Activated CD4-positive, alpha-beta T cell treated with anti-CD3 and anti-CD28 coated beads for 36 hours (primary cell): ENCODE measurements around the gene DPYD. TPM values are rescaled to one million over a fixed set of nuclear protein-coding genes. Genes with fewer than 3 reads are reported as not detected.

Source experiments
- ATAC-seq: fragments of 200-7000 bp; cut with Tn5 transposase; one replicate; pipeline ENCODE4 v1.10.0; 2021; ENCODE audit warnings: mild to moderate bottlenecking, moderate library complexity
- CTCF ChIA-PET: fragments of 350-600 bp; sonication (Branson Sonifier 250); formaldehyde crosslinking; loops from one replicate; lab custom pipeline; 2021; ENCODE audit warnings: antibody characterized with exemption; lab: Charles Lee
- POLR2A ChIA-PET: fragments of 350-600 bp; sonication (Branson Sonifier 250); formaldehyde crosslinking; loops from one replicate; lab custom pipeline; 2021; ENCODE audit warnings: antibody characterized with exemption, inconsistent platforms; lab: Charles Lee
- DNase-seq: peaks from one replicate; pipeline ENCODE4 v3.0.0-alpha.2; 2020
- H3K27ac Mint-ChIP-seq: one replicate; pipeline ENCODE4 v1.8.0; 2021; ENCODE audit warnings: mixed read lengths
- H3K27me3 Mint-ChIP-seq: one replicate; pipeline ENCODE4 v1.8.0; 2021; ENCODE audit warnings: mixed read lengths
- H3K36me3 Mint-ChIP-seq: one replicate; pipeline ENCODE4 v1.8.0; 2021; ENCODE audit warnings: low read depth, mixed read lengths
- H3K4me1 Mint-ChIP-seq: one replicate; pipeline ENCODE4 v1.8.0; 2021; ENCODE audit warnings: mixed read lengths
- H3K4me3 Mint-ChIP-seq: one replicate; pipeline ENCODE4 v1.8.0; 2021; ENCODE audit warnings: mild to moderate bottlenecking, moderate library complexity, mixed read lengths
- H3K9me3 Mint-ChIP-seq: one replicate; pipeline ENCODE4 v1.8.0; 2021; ENCODE audit warnings: low read depth, mixed read lengths
- intact Hi-C, 2 experiments: fragments of 100-400 bp; cut with DNase I in 1 of 2; cut with micrococcal nuclease in 1 of 2; formaldehyde crosslinking; loops; one replicate each; pipeline versions ENCODE4 v1.14.2 to v1.15.1; 2022 to 2024; cut with DNase I, micrococcal nuclease
- total RNA-seq, 2 experiments: library from RNA; stranded (reverse); gene quantifications; one replicate each; pipeline ENCODE4 v1.2.3, GENCODE V29; 2021

Gene DPYD
- total RNA-seq, 2 experiments from 2014 or later = 6.8 to 7.1 TPM

- H3K27me3 Mint-ChIP-seq = no peaks in the 10 kb centered on the region
- intact Hi-C loops = no loop called here
- no peaks in the 10 kb centered on the region for H3K4me1 Mint-ChIP-seq
- no peaks in the 10 kb centered on the region for H3K9me3 Mint-ChIP-seq
- H3K4me3 Mint-ChIP-seq = no peak overlapping the region
- POLR2A ChIA-PET = no interaction called here
- peaks cover 19% of the 10 kb centered on the region for H3K36me3 Mint-ChIP-seq
- ATAC-seq = no peak
- DNase-seq = no peak
- H3K27ac Mint-ChIP-seq = no peak overlapping the region
- CTCF ChIA-PET = interaction anchor here (0.8 to 1.4 kb wide), 2 partner anchors 10 to 37 kb away, joined by 3 read pairs; no protein-coding TSS in a partner anchor
Measured at GRCh38 chr1:97101509-97101908, 819.3 kb downstream of the DPYD start.

- intact Hi-C loops = no loop called here
- POLR2A ChIA-PET = no interaction called here
- ATAC-seq = peak; percentile 53
Measured at GRCh38 chr1:97097404-97097925, 823.4 kb downstream of the DPYD start.

GRCh38 chr1:97095764-97096163 lies 825.1 kb downstream of the DPYD start:
- Mint-ChIP-seq H3K4me1 (no peaks in the 10 kb centered on the region), H3K36me3 (peaks cover 13% of the 10 kb centered on the region), H3K9me3 (no peaks in the 10 kb centered on the region), H3K27ac (no peak overlapping the region), H3K4me3 (no peak overlapping the region), H3K27me3 (no peaks in the 10 kb centered on the region)
- POLR2A ChIA-PET = no interaction called here
- DNase-seq (no peak), ATAC-seq (no peak)
- CTCF ChIA-PET = no interaction called here
- intact Hi-C loops = no loop called here

More at GRCh38 chr1:97097404-97097925, 823.4 kb downstream of the DPYD start:
- H3K27me3 Mint-ChIP-seq = no peaks in the 10 kb centered on the region
- no peaks in the 10 kb centered on the region for H3K9me3 Mint-ChIP-seq
- no peak overlapping the region for H3K4me3 Mint-ChIP-seq
- no peak overlapping the region for H3K27ac Mint-ChIP-seq
- H3K36me3 Mint-ChIP-seq = peaks cover 13% of the 10 kb centered on the region
- DNase-seq = no peak
- no peaks in the 10 kb centered on the region for H3K4me1 Mint-ChIP-seq
- CTCF ChIA-PET = no interaction called here

- H3K27me3 Mint-ChIP-seq = no peaks in the 10 kb centered on the region
- intact Hi-C loops = no loop called here
- DNase-seq (no peak), ATAC-seq (no peak)
- POLR2A ChIA-PET = no interaction called here
- CTCF ChIA-PET = interaction anchor here (0.7 kb wide), 1 partner anchor 12 kb away, joined by 4 read pairs; no protein-coding TSS in a partner anchor
- H3K27ac Mint-ChIP-seq = no peak overlapping the region
- H3K36me3 Mint-ChIP-seq = peaks cover 14% of the 10 kb centered on the region
- H3K4me3 Mint-ChIP-seq = no peak overlapping the region
- no peaks in the 10 kb centered on the region for H3K4me1 Mint-ChIP-seq
- H3K9me3 Mint-ChIP-seq = no peaks in the 10 kb centered on the region
Measured at GRCh38 chr1:97094247-97094972, 826.4 kb downstream of the DPYD start.

- ATAC-seq = no peak
- intact Hi-C loops = no loop called here
- no peaks in the 10 kb centered on the region for H3K9me3 Mint-ChIP-seq
- POLR2A ChIA-PET = no interaction called here
- no peak overlapping the region for H3K27ac Mint-ChIP-seq
- H3K4me3 Mint-ChIP-seq = no peak overlapping the region
- DNase-seq = no peak
- H3K36me3 Mint-ChIP-seq = peaks cover 14% of the 10 kb centered on the region
- H3K4me1 Mint-ChIP-seq = no peaks in the 10 kb centered on the region
- H3K27me3 Mint-ChIP-seq = no peaks in the 10 kb centered on the region
- CTCF ChIA-PET = interaction anchor here (0.7 kb wide), 1 partner anchor 13 kb away, joined by 4 read pairs; no protein-coding TSS in a partner anchor
Measured at GRCh38 chr1:97093741-97094140, 827.1 kb downstream of the DPYD start.

GRCh38 chr1:97092824-97093223 lies 828.0 kb downstream of the DPYD start:
- Mint-ChIP-seq H3K27me3 (no peaks in the 10 kb centered on the region), H3K27ac (no peak overlapping the region), H3K9me3 (no peaks in the 10 kb centered on the region), H3K36me3 (peaks cover 12% of the 10 kb centered on the region), H3K4me3 (no peak overlapping the region), H3K4me1 (no peaks in the 10 kb centered on the region)
- ChIA-PET POLR2A (no interaction called here), CTCF (no interaction called here)
- no peak for ATAC-seq
- intact Hi-C loops = no loop called here
- DNase-seq = no peak

- POLR2A ChIA-PET = interaction anchor here (0.6 kb wide), 1 partner anchor 84 kb away, joined by 3 read pairs; no protein-coding TSS in a partner anchor
- H3K9me3 Mint-ChIP-seq = no peaks in the 10 kb centered on the region
- no peak overlapping the region for H3K27ac Mint-ChIP-seq
- CTCF ChIA-PET = interaction anchor here (0.5 kb wide), 1 partner anchor 10 kb away, joined by 3 read pairs; no protein-coding TSS in a partner anchor
- ATAC-seq (no peak), DNase-seq (no peak)
- H3K4me3 Mint-ChIP-seq = no peak overlapping the region
- H3K4me1 Mint-ChIP-seq = no peaks in the 10 kb centered on the region
- intact Hi-C loops = no loop called here
- H3K36me3 Mint-ChIP-seq = peaks cover 3% of the 10 kb centered on the region
- no peaks in the 10 kb centered on the region for H3K27me3 Mint-ChIP-seq
Measured at GRCh38 chr1:97091679-97092078, 829.2 kb downstream of the DPYD start.

GRCh38 chr1:97091263-97091662 lies 829.6 kb downstream of the DPYD start:
- Mint-ChIP-seq H3K36me3 (peaks cover 3% of the 10 kb centered on the region), H3K4me3 (no peak overlapping the region), H3K27me3 (no peaks in the 10 kb centered on the region), H3K9me3 (no peaks in the 10 kb centered on the region), H3K4me1 (no peaks in the 10 kb centered on the region), H3K27ac (no peak overlapping the region)
- ChIA-PET POLR2A (no interaction called here), CTCF (interaction anchor here (0.5 kb wide), 1 partner anchor 10 kb away, joined by 3 read pairs; no protein-coding TSS in a partner anchor)
- ATAC-seq (no peak), DNase-seq (no peak)
- intact Hi-C loops = no loop called here

- Mint-ChIP-seq H3K36me3 (peaks cover 2% of the 10 kb centered on the region), H3K27ac (no peak overlapping the region), H3K9me3 (no peaks in the 10 kb centered on the region), H3K4me1 (no peaks in the 10 kb centered on the region), H3K4me3 (no peak overlapping the region), H3K27me3 (no peaks in the 10 kb centered on the region)
- POLR2A ChIA-PET = no interaction called here
- no peak for ATAC-seq
- DNase-seq = no peak
- CTCF ChIA-PET = no interaction called here
- intact Hi-C loops = no loop called here
Measured at GRCh38 chr1:97090725-97091124, 830.1 kb downstream of the DPYD start.

- CTCF ChIA-PET = no interaction called here
- POLR2A ChIA-PET = no interaction called here
- peaks cover 2% of the 10 kb centered on the region for H3K36me3 Mint-ChIP-seq
Measured at GRCh38 chr1:97089173-97089572, 831.7 kb downstream of the DPYD start.

GRCh38 chr1:97088391-97088790 lies 832.4 kb downstream of the DPYD start:
- POLR2A ChIA-PET = no interaction called here
- no peak for ATAC-seq
- H3K4me1 Mint-ChIP-seq = no peaks in the 10 kb centered on the region
- intact Hi-C loops = no loop called here
- H3K4me3 Mint-ChIP-seq = no peak overlapping the region
- no peak overlapping the region for H3K27ac Mint-ChIP-seq
- DNase-seq = no peak
- H3K36me3 Mint-ChIP-seq = peaks cover 2% of the 10 kb centered on the region
- no peaks in the 10 kb centered on the region for H3K9me3 Mint-ChIP-seq
- H3K27me3 Mint-ChIP-seq = no peaks in the 10 kb centered on the region
- CTCF ChIA-PET = no interaction called here

More at GRCh38 chr1:97089173-97089572, 831.7 kb downstream of the DPYD start:
- no peak for DNase-seq
- intact Hi-C loops = no loop called here
- Mint-ChIP-seq H3K9me3 (no peaks in the 10 kb centered on the region), H3K4me3 (no peak overlapping the region), H3K4me1 (no peaks in the 10 kb centered on the region), H3K27ac (no peak overlapping the region), H3K27me3 (no peaks in the 10 kb centered on the region)
- no peak for ATAC-seq

- H3K27ac Mint-ChIP-seq = no peak overlapping the region
- ChIA-PET POLR2A (no interaction called here), CTCF (interaction anchor here (1.2 kb wide), 1 partner anchor 283 kb away, joined by 3 read pairs; no protein-coding TSS in a partner anchor)
- no peak overlapping the region for H3K4me3 Mint-ChIP-seq
- intact Hi-C loops = no loop called here
- no peak for ATAC-seq
- no peaks in the 10 kb centered on the region for H3K27me3 Mint-ChIP-seq
- no peak for DNase-seq
- H3K36me3 Mint-ChIP-seq = no peaks in the 10 kb centered on the region
- no peaks in the 10 kb centered on the region for H3K4me1 Mint-ChIP-seq
- no peaks in the 10 kb centered on the region for H3K9me3 Mint-ChIP-seq
Measured at GRCh38 chr1:97084546-97084945, 836.3 kb downstream of the DPYD start.
